ENCODE measurements around the gene SULT1A2. TPM values are rescaled to one million over a fixed set of nuclear protein-coding genes. Genes with fewer than 3 reads are reported as not detected.

Gene SULT1A2
- total RNA-seq, 1 donor from 2014 or later: 0.51 TPM

DNA sequence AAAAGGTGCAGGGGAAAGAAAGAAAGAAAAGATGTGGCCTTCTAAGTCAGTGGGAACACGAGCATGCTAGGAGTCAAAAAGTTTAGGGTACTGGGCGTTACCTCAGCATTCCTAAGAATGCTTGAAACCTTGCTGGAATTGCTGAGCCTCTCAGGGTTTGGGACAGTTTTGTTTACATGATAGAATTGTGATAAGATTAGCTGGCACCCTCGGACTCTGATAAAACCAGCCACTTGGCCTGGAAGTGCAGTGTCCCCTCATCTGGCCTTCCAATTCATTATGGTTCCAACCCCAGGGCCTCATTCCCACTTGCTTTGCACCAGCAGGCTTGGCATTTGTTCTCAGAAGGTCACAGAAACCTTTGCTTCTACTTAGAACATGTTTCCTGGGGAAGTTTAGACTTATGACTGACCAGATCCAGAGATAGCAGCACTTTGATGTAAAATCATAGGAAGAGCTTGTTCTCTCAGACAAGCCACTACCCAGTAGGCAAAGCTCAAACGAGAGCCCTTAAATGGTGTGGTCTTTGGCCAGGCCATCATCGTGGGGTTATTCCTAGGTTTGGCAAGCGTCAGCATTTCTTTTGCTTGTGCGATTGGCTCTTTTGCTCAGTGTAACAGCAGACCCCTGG is 35.2 kb downstream of the SULT1A2 start:
- Mint-ChIP-seq H3K4me1 (ENCODE audit: unreplicated experiment) (no peaks in the 10 kb centered on the region), H3K27me3 (ENCODE audit: unreplicated experiment) (no peaks in the 10 kb centered on the region), H3K9me3 (ENCODE audit: unreplicated experiment) (no peaks in the 10 kb centered on the region), H3K4me3 (ENCODE audit: unreplicated experiment) (no peak overlapping the region), H3K36me3 (ENCODE audit: unreplicated experiment) (peaks cover 15% of the 10 kb centered on the region), H3K27ac (ENCODE audit: unreplicated experiment) (no peak overlapping the region)
- no peak for DNase-seq (ENCODE audit: extremely low spot score, unreplicated experiment)
- TF ChIP-seq, protein P1, sequence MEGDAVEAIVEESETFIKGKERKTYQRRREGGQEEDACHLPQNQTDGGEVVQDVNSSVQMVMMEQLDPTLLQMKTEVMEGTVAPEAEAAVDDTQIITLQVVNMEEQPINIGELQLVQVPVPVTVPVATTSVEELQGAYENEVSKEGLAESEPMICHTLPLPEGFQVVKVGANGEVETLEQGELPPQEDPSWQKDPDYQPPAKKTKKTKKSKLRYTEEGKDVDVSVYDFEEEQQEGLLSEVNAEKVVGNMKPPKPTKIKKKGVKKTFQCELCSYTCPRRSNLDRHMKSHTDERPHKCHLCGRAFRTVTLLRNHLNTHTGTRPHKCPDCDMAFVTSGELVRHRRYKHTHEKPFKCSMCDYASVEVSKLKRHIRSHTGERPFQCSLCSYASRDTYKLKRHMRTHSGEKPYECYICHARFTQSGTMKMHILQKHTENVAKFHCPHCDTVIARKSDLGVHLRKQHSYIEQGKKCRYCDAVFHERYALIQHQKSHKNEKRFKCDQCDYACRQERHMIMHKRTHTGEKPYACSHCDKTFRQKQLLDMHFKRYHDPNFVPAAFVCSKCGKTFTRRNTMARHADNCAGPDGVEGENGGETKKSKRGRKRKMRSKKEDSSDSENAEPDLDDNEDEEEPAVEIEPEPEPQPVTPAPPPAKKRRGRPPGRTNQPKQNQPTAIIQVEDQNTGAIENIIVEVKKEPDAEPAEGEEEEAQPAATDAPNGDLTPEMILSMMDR (IDR thresholded peaks at IDR 0.05): no peak

DNA sequence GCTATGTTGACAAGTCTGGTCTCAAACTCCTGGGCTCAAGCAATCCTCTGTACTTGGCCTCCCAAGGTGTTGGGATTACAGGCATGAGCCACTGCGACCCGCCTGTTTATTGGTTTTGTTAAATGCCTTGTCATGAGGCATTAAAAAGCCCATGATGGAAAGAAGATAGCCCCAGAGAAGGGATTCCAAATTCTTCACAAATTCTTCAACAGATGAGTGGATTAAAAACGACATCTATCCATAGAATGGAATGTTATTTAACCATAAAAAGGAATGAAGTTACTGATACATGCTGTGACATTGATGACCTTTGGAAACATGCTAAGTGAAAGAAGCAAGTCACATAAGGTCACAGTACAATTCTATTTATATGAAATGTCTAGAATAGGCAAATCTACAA is 38.4 kb downstream of the SULT1A2 start:
- DNase-seq (ENCODE audit: extremely low spot score, unreplicated experiment): no peak
- Mint-ChIP-seq H3K27me3 (ENCODE audit: unreplicated experiment) (no peaks in the 10 kb centered on the region), H3K4me1 (ENCODE audit: unreplicated experiment) (peaks cover 10% of the 10 kb centered on the region), H3K36me3 (ENCODE audit: unreplicated experiment) (peaks cover 13% of the 10 kb centered on the region), H3K4me3 (ENCODE audit: unreplicated experiment) (no peak overlapping the region), H3K9me3 (ENCODE audit: unreplicated experiment) (no peaks in the 10 kb centered on the region), H3K27ac (ENCODE audit: unreplicated experiment) (no peak overlapping the region)
- TF ChIP-seq, protein P1 (IDR thresholded peaks at IDR 0.05): no peak

DNA sequence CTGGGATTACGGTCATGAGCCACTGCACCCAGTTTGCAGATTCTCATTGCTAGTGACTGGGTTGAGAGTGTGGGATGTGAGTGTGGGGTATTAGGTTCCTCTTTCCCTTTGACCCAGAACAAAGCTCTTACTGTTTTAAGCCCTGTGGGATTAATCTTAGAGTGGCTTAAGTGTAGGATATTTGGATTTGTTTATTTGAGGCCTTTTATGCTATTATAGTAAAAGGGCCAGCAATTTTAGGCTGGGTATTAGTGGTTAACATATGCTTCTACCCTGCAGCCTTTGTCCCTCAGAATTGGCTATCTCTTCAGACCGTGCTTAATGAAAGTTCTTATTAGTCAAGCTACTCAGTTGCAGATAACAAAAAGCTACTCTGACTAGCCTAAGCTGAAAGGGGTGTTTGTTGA is 39.9 kb downstream of the SULT1A2 start:
- no peaks in the 10 kb centered on the region for H3K27me3 Mint-ChIP-seq (ENCODE audit: unreplicated experiment)
- no peak overlapping the region for H3K4me3 Mint-ChIP-seq (ENCODE audit: unreplicated experiment)
- H3K4me1 Mint-ChIP-seq (ENCODE audit: unreplicated experiment): peaks cover 10% of the 10 kb centered on the region
- H3K9me3 Mint-ChIP-seq (ENCODE audit: unreplicated experiment): no peaks in the 10 kb centered on the region
- H3K27ac Mint-ChIP-seq (ENCODE audit: unreplicated experiment): no peak overlapping the region
- peaks cover 13% of the 10 kb centered on the region for H3K36me3 Mint-ChIP-seq (ENCODE audit: unreplicated experiment)
- TF ChIP-seq, protein P1 (IDR thresholded peaks at IDR 0.05): no peak
- DNase-seq (ENCODE audit: extremely low spot score, unreplicated experiment): no peak

DNA sequence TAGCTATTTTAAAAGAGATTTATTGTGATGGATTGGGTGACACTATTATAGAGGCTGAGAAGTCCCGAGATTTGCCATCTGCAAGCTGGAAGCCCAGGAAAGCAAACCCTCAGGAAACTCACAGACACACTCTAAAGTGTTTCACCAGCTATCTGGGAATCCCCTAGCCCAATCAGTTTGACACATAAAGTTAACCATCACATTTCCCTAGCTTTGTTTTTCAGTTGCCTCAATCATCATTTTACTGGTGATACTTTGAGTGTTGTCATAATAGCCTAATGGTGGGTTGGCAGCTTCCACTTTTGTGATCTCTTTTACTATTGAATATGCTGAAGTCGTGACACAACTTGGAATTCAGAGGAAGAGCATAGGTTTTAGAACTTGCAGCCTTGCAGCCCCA is 41.3 kb downstream of the SULT1A2 start:
- TF ChIP-seq, protein P1 (IDR thresholded peaks at IDR 0.05): no peak
- Mint-ChIP-seq H3K4me1 (ENCODE audit: unreplicated experiment) (peaks cover 10% of the 10 kb centered on the region), H3K36me3 (ENCODE audit: unreplicated experiment) (peaks cover 13% of the 10 kb centered on the region), H3K4me3 (ENCODE audit: unreplicated experiment) (no peak overlapping the region), H3K9me3 (ENCODE audit: unreplicated experiment) (no peaks in the 10 kb centered on the region), H3K27ac (ENCODE audit: unreplicated experiment) (no peak overlapping the region), H3K27me3 (ENCODE audit: unreplicated experiment) (no peaks in the 10 kb centered on the region)
- no peak for DNase-seq (ENCODE audit: extremely low spot score, unreplicated experiment)

DNA sequence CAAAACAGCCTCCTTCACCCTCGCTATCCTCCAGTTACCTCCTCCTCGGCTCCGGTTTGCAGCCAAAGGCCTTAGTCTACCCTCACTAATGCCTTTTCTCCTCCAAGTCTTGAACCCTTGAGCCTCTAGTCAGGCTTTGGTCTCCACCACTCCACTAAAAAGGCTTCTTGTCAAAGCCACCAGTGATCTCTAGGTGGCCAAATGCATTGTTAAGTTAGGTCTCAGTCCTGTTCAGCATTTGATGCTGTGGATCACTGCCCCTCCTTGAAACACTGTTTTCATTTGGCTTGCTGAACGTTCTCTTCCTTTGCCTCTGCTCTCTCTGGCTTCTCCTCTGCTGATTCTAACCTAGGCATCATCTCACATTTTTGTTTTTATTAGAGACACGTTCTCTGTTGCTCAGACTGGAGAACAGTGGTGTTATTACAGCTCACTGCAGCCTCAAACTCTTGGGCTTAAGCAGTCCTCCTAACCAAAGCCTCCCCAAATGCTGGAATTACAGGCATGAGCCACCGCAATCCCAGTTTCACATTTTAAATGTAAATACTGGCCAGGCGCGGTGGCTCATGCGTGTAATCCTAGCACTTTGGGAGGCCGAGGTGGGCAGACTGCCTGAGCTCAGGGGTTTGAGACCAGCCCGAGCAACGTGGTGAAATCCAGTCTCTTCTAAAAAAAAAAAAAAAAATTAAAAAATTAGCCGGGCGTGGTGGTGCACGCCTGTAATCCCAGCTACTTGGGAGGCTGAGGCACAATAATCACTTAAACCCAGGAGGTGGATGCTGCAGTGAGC is 42.0 kb downstream of the SULT1A2 start:
- Mint-ChIP-seq H3K4me3 (ENCODE audit: unreplicated experiment) (peak overlapping the region; percentile 78), H3K9me3 (ENCODE audit: unreplicated experiment) (no peaks in the 10 kb centered on the region), H3K27me3 (ENCODE audit: unreplicated experiment) (no peaks in the 10 kb centered on the region), H3K4me1 (ENCODE audit: unreplicated experiment) (peaks cover 10% of the 10 kb centered on the region), H3K27ac (ENCODE audit: unreplicated experiment) (peak overlapping the region; percentile 80), H3K36me3 (ENCODE audit: unreplicated experiment) (peaks cover 13% of the 10 kb centered on the region)
- DNase-seq (ENCODE audit: extremely low spot score, unreplicated experiment): no peak
- TF ChIP-seq, protein P1 (IDR thresholded peaks at IDR 0.05): no peak
